Right atrium auricular region (tissue), 2 donors: Measurements from ENCODE around the gene RNU6-9. TPM values are rescaled to one million over a fixed set of nuclear protein-coding genes. Genes with fewer than 3 reads are reported as not detected.

Experiments used
- DNase-seq: peaks from one replicate; pipeline ENCODE4 v3.0.0-alpha.2; 2019; ENCODE audit warnings: low spot score
- H3K27ac ChIP-seq, 2 donors: fragments of 200-600 bp; sonication (generic); 1 replicate in 1 of 2; 2 replicates in 1 of 2; pipeline ENCODE4 v1.5.1; 2016 to 2019
- H3K27me3 ChIP-seq, 2 donors: fragments of 200-600 bp; sonication (generic); one replicate each; pipeline versions ENCODE4 v1.5.1 to v1.6.0; 2017 to 2019
- H3K36me3 ChIP-seq: fragments of 200-600 bp; sonication (generic); one replicate; pipeline ENCODE4 v1.5.1; 2016
- H3K4me1 ChIP-seq, 2 donors: fragments of 200-600 bp; sonication (generic); one replicate each; pipeline versions ENCODE4 v1.5.1 to v1.6.0; 2017 to 2019
- H3K4me3 ChIP-seq, 2 donors: fragments of 200-600 bp; sonication (generic); 1 replicate in 1 of 2; 2 replicates in 1 of 2; pipeline ENCODE4 v1.5.1; 2017 to 2019; ENCODE audit warnings: mild to moderate bottlenecking in 1 of 2, moderate library complexity in 1 of 2
- H3K9me3 ChIP-seq, 2 donors: fragments of 200-600 bp; sonication (generic); one replicate each; pipeline ENCODE4 v1.5.1; 2019
- total RNA-seq, 2 donors: library from RNA; depleted of rRNA; stranded (reverse); fragments of >200 nt; gene quantifications; one replicate each; pipeline ENCODE4 v1.1.0, GENCODE V29; 2016
- TF ChIP-seq, protein P1 (sequence below), 2 donors: fragments of 200-600 bp; sonication (generic); IDR thresholded peaks; one replicate each; pipeline ENCODE4 v1.5.1; 2019; ENCODE audit warnings: antibody characterized with exemption in 2 of 2

Gene RNU6-9
- total RNA-seq, 2 donors from 2014 or later: not detected

DNA sequence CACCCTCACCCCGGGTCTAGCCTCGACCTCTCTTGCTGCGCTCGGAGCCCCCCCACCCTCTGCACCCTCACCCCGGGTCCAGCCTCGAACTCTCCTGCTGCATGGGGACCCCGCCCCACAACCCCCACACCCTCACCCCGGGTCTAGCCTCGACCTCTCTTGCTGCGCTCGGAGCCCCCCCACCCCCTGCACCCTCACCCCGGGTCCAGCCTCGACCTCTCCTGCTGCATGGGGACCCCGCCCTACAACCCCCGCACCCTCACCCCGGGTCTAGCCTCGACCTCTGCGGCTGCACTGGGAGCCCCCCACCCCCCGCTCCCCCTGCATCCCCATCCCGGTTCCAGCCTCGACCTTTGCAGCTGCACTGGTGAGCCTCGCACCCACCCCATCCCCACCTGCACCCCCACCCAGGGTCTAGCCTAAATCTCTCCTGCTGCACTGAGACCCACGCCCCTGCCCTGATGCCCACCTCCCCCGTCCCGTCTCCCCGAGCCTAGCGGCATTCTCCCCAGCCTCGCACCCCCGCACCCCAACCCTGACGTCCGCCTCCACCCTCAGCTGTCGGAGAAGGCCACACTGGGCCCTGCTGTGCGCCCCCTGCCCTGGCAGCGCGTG, 32.0 kb upstream of the RNU6-9 start:
- Histone ChIP-seq H3K36me3 (no peaks in the 10 kb centered on the region), H3K27ac (no peak overlapping the region), H3K27me3 (peaks cover 0 to 6% of the 10 kb centered on the region in 2 donors), H3K4me3 (peak overlapping the region; percentile 35 to 53), H3K9me3 (no peaks in the 10 kb centered on the region), H3K4me1 (peaks cover 0 to 34% of the 10 kb centered on the region in 2 donors)
- no peak for DNase-seq
- TF ChIP-seq, protein P1, sequence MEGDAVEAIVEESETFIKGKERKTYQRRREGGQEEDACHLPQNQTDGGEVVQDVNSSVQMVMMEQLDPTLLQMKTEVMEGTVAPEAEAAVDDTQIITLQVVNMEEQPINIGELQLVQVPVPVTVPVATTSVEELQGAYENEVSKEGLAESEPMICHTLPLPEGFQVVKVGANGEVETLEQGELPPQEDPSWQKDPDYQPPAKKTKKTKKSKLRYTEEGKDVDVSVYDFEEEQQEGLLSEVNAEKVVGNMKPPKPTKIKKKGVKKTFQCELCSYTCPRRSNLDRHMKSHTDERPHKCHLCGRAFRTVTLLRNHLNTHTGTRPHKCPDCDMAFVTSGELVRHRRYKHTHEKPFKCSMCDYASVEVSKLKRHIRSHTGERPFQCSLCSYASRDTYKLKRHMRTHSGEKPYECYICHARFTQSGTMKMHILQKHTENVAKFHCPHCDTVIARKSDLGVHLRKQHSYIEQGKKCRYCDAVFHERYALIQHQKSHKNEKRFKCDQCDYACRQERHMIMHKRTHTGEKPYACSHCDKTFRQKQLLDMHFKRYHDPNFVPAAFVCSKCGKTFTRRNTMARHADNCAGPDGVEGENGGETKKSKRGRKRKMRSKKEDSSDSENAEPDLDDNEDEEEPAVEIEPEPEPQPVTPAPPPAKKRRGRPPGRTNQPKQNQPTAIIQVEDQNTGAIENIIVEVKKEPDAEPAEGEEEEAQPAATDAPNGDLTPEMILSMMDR (IDR thresholded peaks at IDR 0.05): no peak

DNA sequence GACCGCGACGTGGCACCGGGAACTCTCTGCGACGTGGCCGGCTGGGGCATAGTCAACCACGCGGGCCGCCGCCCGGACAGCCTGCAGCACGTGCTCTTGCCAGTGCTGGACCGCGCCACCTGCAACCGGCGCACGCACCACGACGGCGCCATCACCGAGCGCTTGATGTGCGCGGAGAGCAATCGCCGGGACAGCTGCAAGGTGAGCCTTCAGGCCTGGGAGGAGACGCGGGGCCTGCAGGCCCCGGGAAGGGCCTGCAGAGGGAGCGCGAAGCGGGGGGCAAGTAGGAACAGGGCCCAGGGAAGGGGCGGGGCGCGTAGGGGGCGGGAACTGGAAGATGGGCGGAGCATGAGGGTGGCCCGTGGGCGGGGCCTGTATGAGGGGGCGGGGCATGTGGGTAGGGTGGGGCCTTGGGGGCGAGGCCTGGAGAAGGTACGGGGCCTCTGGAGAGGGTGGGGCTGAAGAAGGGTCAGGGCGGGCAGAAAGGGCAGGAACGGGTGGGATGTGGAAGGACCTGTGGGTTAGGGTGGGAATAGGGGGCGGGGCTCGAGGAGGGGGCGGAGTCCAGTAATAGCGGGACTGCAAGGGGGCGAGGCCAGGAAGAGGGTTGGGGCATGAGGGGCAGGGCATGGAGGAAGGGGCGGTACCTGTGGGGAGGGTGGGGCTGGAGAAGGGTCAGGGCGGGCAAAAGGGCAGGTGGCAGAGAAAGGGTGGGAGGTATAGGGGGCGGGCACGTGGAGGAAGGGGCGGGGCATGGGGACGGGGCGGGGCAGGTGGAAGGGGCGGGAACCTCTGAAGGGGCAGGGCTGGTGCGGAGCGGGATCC, 31.3 kb upstream of the RNU6-9 start:
- no peak for DNase-seq
- Histone ChIP-seq H3K27ac (no peak overlapping the region), H3K36me3 (no peaks in the 10 kb centered on the region), H3K4me1 (peaks cover 0 to 34% of the 10 kb centered on the region in 2 donors), H3K27me3 (peaks cover 0 to 6% of the 10 kb centered on the region in 2 donors), H3K4me3 (peak overlapping the region in 1 of 2 donors; percentile 15), H3K9me3 (no peaks in the 10 kb centered on the region)
- TF ChIP-seq, protein P1 (IDR thresholded peaks at IDR 0.05): no peak

DNA sequence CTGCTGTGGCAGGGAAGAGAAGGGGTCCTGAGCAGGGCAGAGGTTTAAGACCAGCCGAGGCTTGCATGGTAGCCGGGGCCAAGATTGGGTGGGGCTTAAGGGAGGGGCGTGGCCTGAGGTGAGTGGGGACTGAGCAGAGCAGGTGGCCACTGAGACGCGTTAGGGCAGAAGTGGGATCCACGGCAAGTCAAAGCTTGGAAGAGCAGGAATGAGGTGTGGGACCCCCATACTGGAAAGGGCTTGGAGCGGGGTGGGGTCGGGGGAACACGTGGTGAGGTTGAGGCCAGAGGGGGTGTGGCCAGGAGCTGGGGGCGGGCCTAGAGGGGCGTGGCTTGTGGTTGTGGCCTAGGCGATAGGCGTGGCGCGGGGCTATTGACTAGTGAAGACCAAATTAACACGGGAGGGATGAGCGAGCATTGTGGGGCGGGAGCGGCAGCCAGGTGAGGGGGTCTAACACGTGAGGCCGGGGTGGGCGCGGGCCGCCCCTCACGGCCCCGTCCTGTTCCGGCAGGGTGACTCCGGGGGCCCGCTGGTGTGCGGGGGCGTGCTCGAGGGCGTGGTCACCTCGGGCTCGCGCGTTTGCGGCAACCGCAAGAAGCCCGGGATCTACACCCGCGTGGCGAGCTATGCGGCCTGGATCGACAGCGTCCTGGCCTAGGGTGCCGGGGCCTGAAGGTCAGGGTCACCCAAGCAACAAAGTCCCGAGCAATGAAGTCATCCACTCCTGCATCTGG, 30.5 kb upstream of the RNU6-9 start:
- Histone ChIP-seq H3K27me3 (peaks cover 0 to 6% of the 10 kb centered on the region in 2 donors), H3K27ac (no peak overlapping the region), H3K9me3 (no peaks in the 10 kb centered on the region), H3K4me1 (peaks cover 0 to 34% of the 10 kb centered on the region in 2 donors), H3K4me3 (peak overlapping the region in 1 of 2 donors; percentile 15), H3K36me3 (peaks cover 4% of the 10 kb centered on the region)
- DNase-seq: no peak
- TF ChIP-seq, protein P1 (IDR thresholded peaks at IDR 0.05): no peak

DNA sequence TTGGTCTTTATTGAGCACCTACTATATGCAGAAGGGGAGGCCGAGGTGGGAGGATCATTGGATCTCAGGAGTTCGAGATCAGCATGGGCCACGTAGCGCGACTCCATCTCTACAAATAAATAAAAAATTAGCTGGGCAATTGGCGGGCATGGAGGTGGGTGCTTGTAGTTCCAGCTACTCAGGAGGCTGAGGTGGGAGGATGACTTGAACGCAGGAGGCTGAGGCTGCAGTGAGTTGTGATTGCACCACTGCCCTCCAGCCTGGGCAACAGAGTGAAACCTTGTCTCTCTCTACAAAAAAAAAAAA, 30.0 kb upstream of the RNU6-9 start:
- Histone ChIP-seq H3K27me3 (peaks cover 0 to 6% of the 10 kb centered on the region in 2 donors), H3K36me3 (peaks cover 9% of the 10 kb centered on the region), H3K27ac (no peak overlapping the region), H3K4me3 (no peak overlapping the region), H3K4me1 (peaks cover 0 to 34% of the 10 kb centered on the region in 2 donors), H3K9me3 (no peaks in the 10 kb centered on the region)
- TF ChIP-seq, protein P1 (IDR thresholded peaks at IDR 0.05): no peak
- DNase-seq: no peak

DNA sequence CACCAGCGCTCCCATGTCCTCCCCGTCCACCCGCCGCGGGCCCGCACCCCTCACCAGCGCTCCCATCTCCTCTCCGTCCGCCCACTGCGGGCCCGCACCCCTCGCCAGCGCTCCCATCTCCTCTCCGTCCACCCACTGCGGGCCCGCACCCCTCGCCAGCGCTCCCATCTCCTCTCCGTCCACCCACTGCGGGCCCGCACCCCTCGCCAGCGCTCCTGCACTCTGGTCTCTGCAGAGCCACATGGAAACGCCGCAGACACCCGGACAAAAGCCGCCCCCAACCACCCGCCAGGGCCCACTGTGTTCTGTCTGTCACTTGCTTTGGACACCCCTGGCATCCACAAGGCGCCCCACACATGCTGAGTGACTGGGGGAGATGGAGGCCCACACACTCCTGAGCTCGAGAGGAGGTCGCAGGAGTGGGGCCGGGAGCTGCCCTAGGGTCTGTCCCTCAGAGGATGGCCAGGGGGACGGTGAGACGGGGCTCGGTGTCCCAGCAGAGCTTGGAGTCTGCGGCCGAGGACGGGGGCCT, 26.4 kb upstream of the RNU6-9 start:
- H3K36me3 ChIP-seq: peaks cover 20% of the 10 kb centered on the region
- H3K4me1 ChIP-seq: peaks cover 0 to 27% of the 10 kb centered on the region in 2 donors
- H3K9me3 ChIP-seq: no peaks in the 10 kb centered on the region
- no peak overlapping the region for H3K4me3 ChIP-seq
- H3K27ac ChIP-seq: no peak overlapping the region
- no peaks in the 10 kb centered on the region for H3K27me3 ChIP-seq
- no peak for DNase-seq
- TF ChIP-seq, protein P1 (IDR thresholded peaks at IDR 0.05): no peak
